Measurements from ENCODE around the gene IRF7.

DNA sequence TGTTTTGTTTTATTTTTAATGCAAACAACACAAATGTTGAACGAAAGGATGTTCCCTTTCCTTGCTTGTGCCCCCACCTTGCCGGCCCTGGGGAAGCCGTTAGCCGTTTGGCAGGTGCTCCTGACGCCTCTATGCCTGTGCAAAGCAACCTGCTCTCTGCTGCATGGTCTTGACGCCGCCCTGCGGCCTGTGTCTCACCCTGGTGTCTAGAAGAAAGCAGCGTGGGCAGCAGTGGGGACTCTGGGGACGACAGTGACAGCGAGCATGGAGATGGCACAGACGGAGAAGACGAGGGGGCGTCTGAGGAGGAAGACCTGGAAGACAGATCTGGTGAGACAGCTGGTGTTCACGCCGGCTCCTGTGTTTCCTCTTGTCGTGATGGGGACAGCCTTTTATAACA lies 34.0 kb downstream of the IRF7 start:
- TF ChIP-seq, protein P1, sequence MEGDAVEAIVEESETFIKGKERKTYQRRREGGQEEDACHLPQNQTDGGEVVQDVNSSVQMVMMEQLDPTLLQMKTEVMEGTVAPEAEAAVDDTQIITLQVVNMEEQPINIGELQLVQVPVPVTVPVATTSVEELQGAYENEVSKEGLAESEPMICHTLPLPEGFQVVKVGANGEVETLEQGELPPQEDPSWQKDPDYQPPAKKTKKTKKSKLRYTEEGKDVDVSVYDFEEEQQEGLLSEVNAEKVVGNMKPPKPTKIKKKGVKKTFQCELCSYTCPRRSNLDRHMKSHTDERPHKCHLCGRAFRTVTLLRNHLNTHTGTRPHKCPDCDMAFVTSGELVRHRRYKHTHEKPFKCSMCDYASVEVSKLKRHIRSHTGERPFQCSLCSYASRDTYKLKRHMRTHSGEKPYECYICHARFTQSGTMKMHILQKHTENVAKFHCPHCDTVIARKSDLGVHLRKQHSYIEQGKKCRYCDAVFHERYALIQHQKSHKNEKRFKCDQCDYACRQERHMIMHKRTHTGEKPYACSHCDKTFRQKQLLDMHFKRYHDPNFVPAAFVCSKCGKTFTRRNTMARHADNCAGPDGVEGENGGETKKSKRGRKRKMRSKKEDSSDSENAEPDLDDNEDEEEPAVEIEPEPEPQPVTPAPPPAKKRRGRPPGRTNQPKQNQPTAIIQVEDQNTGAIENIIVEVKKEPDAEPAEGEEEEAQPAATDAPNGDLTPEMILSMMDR (conservative IDR thresholded peaks at IDR 0.05; ENCODE audit: low read depth, low read length): no peak
- TF ChIP-seq, protein P2, sequence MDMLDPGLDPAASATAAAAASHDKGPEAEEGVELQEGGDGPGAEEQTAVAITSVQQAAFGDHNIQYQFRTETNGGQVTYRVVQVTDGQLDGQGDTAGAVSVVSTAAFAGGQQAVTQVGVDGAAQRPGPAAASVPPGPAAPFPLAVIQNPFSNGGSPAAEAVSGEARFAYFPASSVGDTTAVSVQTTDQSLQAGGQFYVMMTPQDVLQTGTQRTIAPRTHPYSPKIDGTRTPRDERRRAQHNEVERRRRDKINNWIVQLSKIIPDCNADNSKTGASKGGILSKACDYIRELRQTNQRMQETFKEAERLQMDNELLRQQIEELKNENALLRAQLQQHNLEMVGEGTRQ (IDR thresholded peaks at IDR 0.05; ENCODE audit: low read depth, low read length): no peak
